A549 (cell line): ENCODE results near the gene PRRX1. TPM values are rescaled to one million over a fixed set of nuclear protein-coding genes. Genes with fewer than 3 reads are reported as not detected.

ENCODE experiments used
- ATAC-seq, 2 experiments: fragments of 200-7000 bp in 1 of 2; fragments of >200 bp in 1 of 2; cut with Nextera tagmentation in 1 of 2; cut with Tn5 transposase in 1 of 2; 3 replicates each; pipeline versions ENCODE4 v1.8.0 to v1.9.1; 2018 to 2020; ENCODE audit warnings: mild to moderate bottlenecking in 1 of 2, moderate library complexity in 1 of 2
- CTCF ChIA-PET: fragments of 300-600 bp; sonication (Branson Sonifier 250); formaldehyde crosslinking; extraction: SDS; loops from one replicate; lab custom pipeline; 2021; ENCODE audit warnings: antibody characterized with exemption, inconsistent platforms; lab: Yijun Ruan, JAX
- POLR2A ChIA-PET: fragments of 350-600 bp; formaldehyde crosslinking; extraction: SDS; loops from one replicate; lab custom pipeline; 2021; ENCODE audit warnings: antibody characterized with exemption, inconsistent platforms; lab: Yijun Ruan, JAX
- DNase-seq, 2 experiments: peaks; one replicate each; pipeline versions ENCODE4 v3.0.0 to v3.0.0-alpha.2; 2011 to 2016; ENCODE audit warnings: low read depth in 1 of 2, low spot score in 1 of 2
- FAIRE-seq: peaks from 2 replicates; lab custom pipeline; 2011; peaks lifted over from hg19 to GRCh38; lab: Jason Lieb, UNC
- H3K27ac ChIP-seq, 2 experiments: fragments of >200 bp; sonication (Bioruptor Twin); formaldehyde crosslinking; 3 replicates each; pipeline ENCODE4 v1.5.1; 2016 to 2017
- H3K4me1 ChIP-seq: fragments of >200 bp; sonication (Bioruptor Twin); formaldehyde crosslinking; 3 replicates; pipeline ENCODE4 v1.6.1; 2016
- H3K4me2 ChIP-seq: fragments of >200 bp; sonication (Bioruptor Twin); formaldehyde crosslinking; 3 replicates; pipeline ENCODE4 v1.6.1; 2016
- H3K4me3 ChIP-seq: fragments of >200 bp; sonication (Bioruptor Twin); formaldehyde crosslinking; 3 replicates; pipeline ENCODE4 v1.5.1; 2016
- H3K9me3 ChIP-seq: fragments of >200 bp; sonication (Bioruptor Twin); formaldehyde crosslinking; 3 replicates; pipeline ENCODE4 v1.6.1; 2016
- CBX8 ChIP-seq: fragments of 200-600 bp; sonication (generic); IDR thresholded peaks from 2 replicates; pipeline ENCODE4 v1.6.1; 2016
- CEBPB ChIP-seq, 2 experiments: fragments of >200 bp in 1 of 2; sonication (Bioruptor Twin) in 1 of 2; formaldehyde crosslinking in 1 of 2; IDR thresholded peaks; 2 replicates each; pipeline ENCODE4 v1.6.1; 2012 to 2016
- CHD4 ChIP-seq: fragments of 200-600 bp; sonication (generic); IDR thresholded peaks from 2 replicates; pipeline ENCODE4 v1.6.1; 2016; ENCODE audit warnings: antibody characterized with exemption, mild to moderate bottlenecking, borderline replicate concordance
- E2F6 ChIP-seq: IDR thresholded peaks from 2 replicates; pipeline ENCODE4 v1.6.1; 2012; ENCODE audit warnings: low read depth, borderline replicate concordance
- EHMT2 ChIP-seq: fragments of 200-600 bp; sonication (generic); IDR thresholded peaks from 2 replicates; pipeline ENCODE4 v1.6.1; 2016; ENCODE audit warnings: antibody characterized with exemption, low read depth, mild to moderate bottlenecking, moderate library complexity
- ELK1 ChIP-seq: fragments of 150-350 bp; IDR thresholded peaks from 2 replicates; pipeline ENCODE4 v1.6.1; 2014; ENCODE audit warnings: low read depth, mild to moderate bottlenecking, low read length
- FOSB ChIP-seq: fragments of 250-450 bp; sonication (Bioruptor Pico); IDR thresholded peaks from 2 replicates; pipeline ENCODE4 v1.5.0; 2020; ENCODE audit warnings: mild to moderate bottlenecking, moderate library complexity
- FOSL2 ChIP-seq, 2 experiments: fragments of 450-650 bp in 1 of 2; fragments of >200 bp in 1 of 2; sonication (Bioruptor Twin) in 1 of 2; formaldehyde crosslinking; IDR thresholded peaks; 2 replicates each; pipeline versions ENCODE4 v1.5.0 to v1.6.1; 2016 to 2020; ENCODE audit warnings: mild to moderate bottlenecking in 1 of 2, moderate library complexity in 1 of 2
- HDAC2 ChIP-seq: fragments of 200-600 bp; sonication (generic); IDR thresholded peaks from 2 replicates; pipeline ENCODE4 v1.6.1; 2016
- HOXB13 ChIP-seq: fragments of 250-450 bp; sonication (Bioruptor Pico); IDR thresholded peaks from 2 replicates; pipeline ENCODE4 v1.5.0; 2020; ENCODE audit warnings: low read depth, mild to moderate bottlenecking, moderate library complexity
- JUNB ChIP-seq: fragments of >200 bp; sonication (Bioruptor Twin); formaldehyde crosslinking; IDR thresholded peaks from 2 replicates; pipeline ENCODE4 v1.6.1; 2016
- KDM1A ChIP-seq: fragments of 200-600 bp; sonication (generic); IDR thresholded peaks from 2 replicates; pipeline ENCODE4 v1.6.1; 2016; ENCODE audit warnings: low read depth, mild to moderate bottlenecking
- KDM5A ChIP-seq: fragments of 200-600 bp; sonication (generic); IDR thresholded peaks from 2 replicates; pipeline ENCODE4 v1.6.1; 2016; ENCODE audit warnings: antibody characterized with exemption, mild to moderate bottlenecking
- MAZ ChIP-seq: fragments of 150-350 bp; IDR thresholded peaks from 2 replicates; pipeline ENCODE4 v1.6.1; 2014; ENCODE audit warnings: antibody characterized with exemption, low read depth, low read length, borderline replicate concordance
- NPAS2 ChIP-seq: fragments of 250-450 bp; sonication (Bioruptor Pico); IDR thresholded peaks from 2 replicates; pipeline ENCODE4 v1.8.0; 2022; ENCODE audit warnings: mild to moderate bottlenecking, moderate library complexity, borderline replicate concordance
- NR3C1 ChIP-seq: fragments of >200 bp; sonication (Bioruptor Twin); formaldehyde crosslinking; IDR thresholded peaks from 3 replicates; pipeline ENCODE4 v1.6.1; 2017
- PHF8 ChIP-seq: fragments of 200-600 bp; sonication (generic); IDR thresholded peaks from 2 replicates; pipeline ENCODE4 v1.6.1; 2016; ENCODE audit warnings: low read depth, mild to moderate bottlenecking, antibody characterized with exemption, moderate library complexity, borderline replicate concordance
- POLR2A ChIP-seq: IDR thresholded peaks from 2 replicates; pipeline ENCODE4 v1.6.1; 2012; ENCODE audit warnings: mild to moderate bottlenecking, low read length
- RAD21 ChIP-seq, 2 experiments: fragments of >200 bp in 1 of 2; sonication (Bioruptor Twin) in 1 of 2; formaldehyde crosslinking in 1 of 2; IDR thresholded peaks in 1 of 2; conservative IDR thresholded peaks in 1 of 2; 2 replicates in 1 of 2; 3 replicates in 1 of 2; pipeline ENCODE4 v1.6.1; 2012 to 2018; ENCODE audit warnings: inconsistent platforms in 1 of 2
- RARB ChIP-seq: fragments of 250-450 bp; sonication (Bioruptor Pico); IDR thresholded peaks from 2 replicates; pipeline ENCODE4 v1.8.0; 2021; ENCODE audit warnings: mild to moderate bottlenecking, moderate library complexity
- RNF2 ChIP-seq: fragments of 200-600 bp; sonication (generic); IDR thresholded peaks from 2 replicates; pipeline ENCODE4 v1.6.1; 2016; ENCODE audit warnings: low read depth, mild to moderate bottlenecking, antibody characterized with exemption, moderate library complexity, borderline replicate concordance
- TP53 ChIP-seq: fragments of 250-450 bp; sonication (Bioruptor Pico); IDR thresholded peaks from 2 replicates; pipeline ENCODE4 v1.5.0; 2021; ENCODE audit warnings: mild to moderate bottlenecking, moderate library complexity
- ZNF302 ChIP-seq: fragments of 250-450 bp; sonication (Bioruptor Pico); IDR thresholded peaks from 2 replicates; pipeline ENCODE4 v1.9.0; 2021; ENCODE audit warnings: inconsistent platforms, mild to moderate bottlenecking, moderate library complexity
- WGBS: methylation state at CpG from one replicate; pipeline ENCODE4 v1.1.6; 2017; ENCODE audit errors: missing lambda C conversion rate; 5-methylcytosine and 5-hydroxymethylcytosine counted together
- polyA plus RNA-seq, 4 experiments: library from polyadenylated mRNA; depleted of rRNA in 3 of 4; stranded (reverse); fragments of >200 nt; fragmentation: RNase III in 1 of 4; extraction: RNeasy Plus Mini Kit Qiagen cat#74134 plus additional on column Dnase treatment in 1 of 4; gene quantifications; 2 replicates in 3 of 4; 3 replicates in 1 of 4; pipeline ENCODE4 v1.2.3, GENCODE V29; 2011 to 2017
- TF ChIP-seq, protein P1 (sequence below): IDR thresholded peaks from 2 replicates; pipeline ENCODE4 v1.6.1; 2012
- TF ChIP-seq, protein P2 (sequence below): fragments of 250-450 bp; sonication (Bioruptor Pico); IDR thresholded peaks from 2 replicates; pipeline ENCODE4 v1.5.0; 2021; ENCODE audit warnings: mild to moderate bottlenecking, moderate library complexity, borderline replicate concordance
- TF ChIP-seq, protein P3 (sequence below): fragments of >200 bp; sonication (Bioruptor Twin); formaldehyde crosslinking; IDR thresholded peaks from 2 replicates; pipeline ENCODE4 v1.6.1; 2016

Gene PRRX1
- polyA plus RNA-seq, 2 of the 4 experiments (the other 2 are of a cell fraction), result 0.14 TPM; not detected in 1

DNA sequence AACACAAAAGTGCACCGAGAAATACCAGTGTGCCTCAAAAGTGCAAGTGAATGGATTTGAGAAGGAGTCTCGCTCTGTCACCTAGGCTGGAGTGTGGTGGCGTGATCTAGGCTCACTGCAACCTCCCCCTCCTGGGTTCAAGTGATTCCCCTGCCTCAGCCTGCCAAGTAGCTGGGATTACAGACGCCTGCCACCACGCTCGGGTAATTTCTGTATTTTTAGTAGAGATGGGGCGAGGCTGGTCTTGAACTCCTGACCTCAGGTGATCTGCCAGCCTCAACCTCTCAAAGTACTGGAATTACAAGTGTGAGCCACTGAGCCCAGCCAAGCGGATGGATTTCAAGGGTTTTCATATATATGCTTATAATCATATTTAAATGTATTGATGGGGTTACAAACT is 35.8 kb downstream of the PRRX1 start:
- no peak for ATAC-seq
- no peaks in the 10 kb centered on the region for H3K4me1 ChIP-seq
- no peak overlapping the region for H3K4me3 ChIP-seq
- no peak for DNase-seq
- no peak overlapping the region for H3K4me2 ChIP-seq
- ChIA-PET POLR2A (no interaction called here), CTCF (no interaction called here)
- WGBS, result 42% methylated on average over 8 of the region's 8 CpGs
- FAIRE-seq, result no peak
- no peak overlapping the region for H3K27ac ChIP-seq
- TF ChIP-seq RARB, result no peak
- TF ChIP-seq CEBPB (IDR thresholded peaks at IDR 0.05), result no peak
- no peak for TF ChIP-seq EHMT2
- no peak for TF ChIP-seq NR3C1
- no peak for TF ChIP-seq ZNF302 (CRISPR knock-in tag)
- TF ChIP-seq HOXB13 (CRISPR knock-in tag), result no peak
- TF ChIP-seq CHD4, result no peak
- TF ChIP-seq, protein P1, sequence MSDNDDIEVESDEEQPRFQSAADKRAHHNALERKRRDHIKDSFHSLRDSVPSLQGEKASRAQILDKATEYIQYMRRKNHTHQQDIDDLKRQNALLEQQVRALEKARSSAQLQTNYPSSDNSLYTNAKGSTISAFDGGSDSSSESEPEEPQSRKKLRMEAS, result no peak
- TF ChIP-seq CBX8, result no peak
- TF ChIP-seq JUNB, result no peak
- no peak for TF ChIP-seq POLR2A
- TF ChIP-seq, protein P2, sequence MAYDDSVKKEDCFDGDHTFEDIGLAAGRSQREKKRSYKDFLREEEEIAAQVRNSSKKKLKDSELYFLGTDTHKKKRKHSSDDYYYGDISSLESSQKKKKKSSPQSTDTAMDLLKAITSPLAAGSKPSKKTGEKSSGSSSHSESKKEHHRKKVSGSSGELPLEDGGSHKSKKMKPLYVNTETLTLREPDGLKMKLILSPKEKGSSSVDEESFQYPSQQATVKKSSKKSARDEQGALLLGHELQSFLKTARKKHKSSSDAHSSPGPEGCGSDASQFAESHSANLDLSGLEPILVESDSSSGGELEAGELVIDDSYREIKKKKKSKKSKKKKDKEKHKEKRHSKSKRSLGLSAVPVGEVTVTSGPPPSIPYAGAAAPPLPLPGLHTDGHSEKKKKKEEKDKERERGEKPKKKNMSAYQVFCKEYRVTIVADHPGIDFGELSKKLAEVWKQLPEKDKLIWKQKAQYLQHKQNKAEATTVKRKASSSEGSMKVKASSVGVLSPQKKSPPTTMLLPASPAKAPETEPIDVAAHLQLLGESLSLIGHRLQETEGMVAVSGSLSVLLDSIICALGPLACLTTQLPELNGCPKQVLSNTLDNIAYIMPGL (CRISPR knock-in tag), result no peak
- no peaks in the 10 kb centered on the region for H3K9me3 ChIP-seq

DNA sequence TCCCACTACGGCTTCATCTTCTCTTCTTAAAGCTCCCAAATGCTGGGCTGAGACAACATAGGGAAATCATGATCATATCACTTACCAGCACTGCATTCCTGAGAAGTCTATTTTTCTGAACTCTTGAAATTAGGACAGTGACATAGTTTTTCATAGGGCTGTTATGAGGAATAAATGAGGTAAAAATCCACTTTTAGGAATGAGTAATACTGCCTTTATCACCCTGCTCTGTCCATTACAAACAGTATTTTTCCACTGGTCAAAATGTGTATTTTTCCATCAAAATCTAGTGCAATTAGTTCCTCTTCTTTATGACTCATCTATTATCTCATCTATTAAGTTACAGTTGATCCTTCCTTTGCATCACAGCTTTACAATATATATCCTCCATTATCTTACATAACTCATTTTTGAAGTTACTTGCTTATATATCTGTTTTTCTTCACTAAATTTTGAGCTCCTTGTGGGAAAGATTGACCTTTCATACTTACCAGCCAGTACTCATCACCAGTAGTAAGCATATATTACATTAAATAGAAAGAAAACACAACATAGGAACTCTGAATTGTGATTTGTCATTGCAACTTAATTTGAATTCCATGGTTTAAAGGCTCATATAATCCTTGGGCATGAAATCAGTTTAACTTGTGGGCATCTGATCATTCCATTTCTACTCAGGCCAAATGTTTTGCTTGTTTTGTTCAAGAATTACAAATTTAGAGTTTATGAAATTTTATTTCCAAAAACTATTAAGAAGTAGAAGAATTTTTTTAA is 37.1 kb downstream of the PRRX1 start:
- H3K27ac ChIP-seq, result no peak overlapping the region
- 65% methylated on average over 1 of the region's 1 CpG for WGBS
- DNase-seq, result no peak
- no peak for FAIRE-seq
- TF ChIP-seq TP53 (CRISPR knock-in tag), result no peak
- no peak for TF ChIP-seq HDAC2
- no peak for TF ChIP-seq FOSL2 (IDR thresholded peaks at IDR 0.05)
- TF ChIP-seq FOSL2 (CRISPR knock-in tag; IDR thresholded peaks at IDR 0.05), result peak; percentile 14; the same call in 1 of the 2 replicates
- no peak for TF ChIP-seq PHF8
- no peak for TF ChIP-seq RARB
- no peak for TF ChIP-seq ELK1
- ChIA-PET CTCF (interaction anchor here (1.6 kb wide), 1 partner anchor 12 kb away, joined by 4 read pairs; no protein-coding TSS in a partner anchor), POLR2A (no interaction called here)
- H3K4me3 ChIP-seq, result no peak overlapping the region
- no peaks in the 10 kb centered on the region for H3K4me1 ChIP-seq
- no peaks in the 10 kb centered on the region for H3K9me3 ChIP-seq
- no peak for ATAC-seq
- H3K4me2 ChIP-seq, result no peak overlapping the region

GRCh38 chr1:170701962-170702361 is 38.0 kb downstream of the PRRX1 start:
- Histone ChIP-seq H3K4me3 (no peak overlapping the region), H3K27ac (no peak overlapping the region), H3K9me3 (no peaks in the 10 kb centered on the region), H3K4me2 (no peak overlapping the region), H3K4me1 (no peaks in the 10 kb centered on the region)
- ATAC-seq (no peak), FAIRE-seq (no peak), DNase-seq (no peak)
- POLR2A ChIA-PET, result no interaction called here
- 60% methylated on average over 12 of the region's 12 CpGs for WGBS
- TF ChIP-seq KDM1A, result no peak
- TF ChIP-seq HOXB13 (CRISPR knock-in tag), result no peak
- no peak for TF ChIP-seq RAD21 (conservative IDR thresholded peaks at IDR 0.05 in 1 of 2, IDR thresholded peaks at IDR 0.05 in 1 of 2)
- no peak for TF ChIP-seq KDM5A
- no peak for TF ChIP-seq MAZ
- TF ChIP-seq RNF2, result no peak
- TF ChIP-seq NPAS2 (CRISPR knock-in tag), result no peak
- TF ChIP-seq E2F6, result no peak
- no peak for TF ChIP-seq FOSB (CRISPR knock-in tag)
- TF ChIP-seq, protein P3, sequence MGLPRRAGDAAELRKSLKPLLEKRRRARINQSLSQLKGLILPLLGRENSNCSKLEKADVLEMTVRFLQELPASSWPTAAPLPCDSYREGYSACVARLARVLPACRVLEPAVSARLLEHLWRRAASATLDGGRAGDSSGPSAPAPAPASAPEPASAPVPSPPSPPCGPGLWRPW, result no peak
- CTCF ChIA-PET, result no interaction called here
